ENCODE data around the gene MAPK11.

DNA sequence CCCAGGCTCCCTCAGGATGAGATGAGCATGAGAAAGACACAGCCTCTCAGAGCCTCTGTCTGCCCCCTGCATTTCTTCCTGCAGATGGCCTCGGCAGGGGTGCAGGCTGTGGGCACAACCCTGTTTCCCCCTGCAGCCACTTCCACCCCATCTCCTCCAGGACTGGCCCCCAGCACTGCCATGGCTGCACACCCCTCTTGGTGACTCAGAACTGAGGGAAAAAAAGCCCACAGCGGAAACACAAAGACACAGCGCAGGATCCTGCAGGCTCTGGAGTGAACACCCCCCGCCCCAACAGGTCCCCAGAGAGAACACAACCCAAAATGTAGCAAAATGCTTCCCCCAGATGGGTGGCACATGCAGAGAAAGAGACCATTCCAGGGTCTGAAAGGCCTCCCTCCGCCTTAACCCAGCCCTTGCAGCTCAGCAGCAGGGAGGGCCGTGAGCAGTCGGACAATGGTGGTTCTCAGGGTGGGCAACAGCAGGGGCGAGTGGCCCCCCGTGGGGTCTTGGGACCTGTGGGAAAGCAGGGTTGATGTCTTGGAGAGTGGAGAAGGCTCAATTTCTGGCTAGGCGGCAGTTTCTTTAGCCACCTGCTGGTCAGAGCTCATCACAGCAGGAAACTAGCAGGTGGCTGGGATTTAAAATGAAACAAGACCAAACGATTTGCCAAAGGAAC, 33.3 kb downstream of the MAPK11 start:
- TF ChIP-seq, protein P1, sequence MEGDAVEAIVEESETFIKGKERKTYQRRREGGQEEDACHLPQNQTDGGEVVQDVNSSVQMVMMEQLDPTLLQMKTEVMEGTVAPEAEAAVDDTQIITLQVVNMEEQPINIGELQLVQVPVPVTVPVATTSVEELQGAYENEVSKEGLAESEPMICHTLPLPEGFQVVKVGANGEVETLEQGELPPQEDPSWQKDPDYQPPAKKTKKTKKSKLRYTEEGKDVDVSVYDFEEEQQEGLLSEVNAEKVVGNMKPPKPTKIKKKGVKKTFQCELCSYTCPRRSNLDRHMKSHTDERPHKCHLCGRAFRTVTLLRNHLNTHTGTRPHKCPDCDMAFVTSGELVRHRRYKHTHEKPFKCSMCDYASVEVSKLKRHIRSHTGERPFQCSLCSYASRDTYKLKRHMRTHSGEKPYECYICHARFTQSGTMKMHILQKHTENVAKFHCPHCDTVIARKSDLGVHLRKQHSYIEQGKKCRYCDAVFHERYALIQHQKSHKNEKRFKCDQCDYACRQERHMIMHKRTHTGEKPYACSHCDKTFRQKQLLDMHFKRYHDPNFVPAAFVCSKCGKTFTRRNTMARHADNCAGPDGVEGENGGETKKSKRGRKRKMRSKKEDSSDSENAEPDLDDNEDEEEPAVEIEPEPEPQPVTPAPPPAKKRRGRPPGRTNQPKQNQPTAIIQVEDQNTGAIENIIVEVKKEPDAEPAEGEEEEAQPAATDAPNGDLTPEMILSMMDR (conservative IDR thresholded peaks at IDR 0.05; ENCODE audit: low read depth, low read length) = peak; percentile 63
- no peak for TF ChIP-seq EZH2 (IDR thresholded peaks at IDR 0.05; ENCODE audit: low read length, unreplicated experiment)
- no peak for TF ChIP-seq EZH2phosphoT487 (IDR thresholded peaks at IDR 0.05; ENCODE audit: borderline replicate concordance, low read length)
